Psoas muscle (tissue), 8 donors: ENCODE results near the gene OR9A2. TPM values are rescaled to one million over a fixed set of nuclear protein-coding genes. Genes with fewer than 3 reads are reported as not detected.

Experiments used
- ATAC-seq, 4 donors: fragments of 200-7000 bp; cut with Tn5 transposase; one replicate each; pipeline ENCODE4 v1.9.1; 2020; ENCODE audit warnings: moderate library complexity in 3 of 4, mild to moderate bottlenecking in 2 of 4
- DNase-seq, 2 donors: peaks; one replicate each; pipeline ENCODE4 v3.0.0-alpha.2; 2020
- H3K27ac ChIP-seq: fragments of 200-600 bp; one replicate; pipeline ENCODE4 v1.8.0; 2022
- H3K27me3 ChIP-seq, 3 donors: fragments of 200-600 bp in 1 of 3; one replicate each; pipeline versions ENCODE4 v1.6.1 to v1.8.0; 2013 to 2022; ENCODE audit warnings: low read length in 2 of 3, mild to moderate bottlenecking in 2 of 3, moderate library complexity in 1 of 3; ENCODE audit not compliant: insufficient read depth in 3 of 3
- H3K36me3 ChIP-seq, 2 donors: fragments of 200-600 bp in 1 of 2; one replicate each; pipeline versions ENCODE4 v1.6.1 to v1.8.0; 2013 to 2022; ENCODE audit warnings: low read depth in 1 of 2, mild to moderate bottlenecking in 1 of 2, moderate library complexity in 1 of 2; ENCODE audit not compliant: insufficient read depth in 1 of 2
- H3K4me1 ChIP-seq: fragments of 200-600 bp; one replicate; pipeline ENCODE4 v1.8.0; 2022
- H3K4me3 ChIP-seq: fragments of 200-600 bp; one replicate; pipeline ENCODE4 v1.8.0; 2022; ENCODE audit warnings: mild to moderate bottlenecking
- H3K9me3 ChIP-seq: fragments of 200-600 bp; one replicate; pipeline ENCODE4 v1.8.0; 2022
- CTCF ChIP-seq: fragments of 200-600 bp; IDR thresholded peaks from one replicate; pipeline ENCODE4 v1.8.0; 2022; ENCODE audit warnings: antibody characterized with exemption
- WGBS, 3 donors: extraction: QIAGEN DNeasy Blood & Tissue Kit; methylation state at CpG; one replicate each; pipeline versions ENCODE4 v1.1.6 to v1.1.7; 2013; 5-methylcytosine and 5-hydroxymethylcytosine counted together
- intact Hi-C, 2 donors: fragments of 100-400 bp; cut with DNase I; formaldehyde crosslinking; loops; one replicate each; pipeline versions ENCODE4 v1.11.0 to v1.14.2; 2022
- polyA plus RNA-seq, 3 donors: library from polyadenylated mRNA; stranded (reverse); fragments of 200-250 nt; gene quantifications; one replicate each; pipeline ENCODE4 v1.2.3, GENCODE V29; 2013
- total RNA-seq, 4 donors: library from RNA; stranded (reverse); fragmentation: NEBNext Ultra II Directional in 2 of 4; extraction: Animal tissue kit (Norgen Biotek cat#: 25700) in 2 of 4; gene quantifications; one replicate each; pipeline versions ENCODE4 v1.2.1 to v1.2.4, GENCODE V29; 2021 to 2023
- donor health status: healthy with polysubstance abuse.
- donor health status: DM: no; HTN: no; CAD: no; lungs with moderate emphysema.
- donor health status: Bipolar disorder and iron deficiency.
- donor health status: healthy.
- donor health status: DM: yes; HTN: yes; CAD: no.
- donor health status: DM: no; HTN: no; CAD: no.
- donor health status: DM: no; HTN: no; CAD: no.
- donor health status: DM: yes; HTN: yes; CAD: no.

Gene OR9A2
- total and polyA plus RNA-seq, 7 donors, result not detected

GRCh38 chr7:143012409-143012808 lies 14.5 kb downstream of the OR9A2 start:
- Histone ChIP-seq H3K4me1 (peaks cover 2% of the 10 kb centered on the region), H3K9me3 (no peaks in the 10 kb centered on the region), H3K36me3 (no peaks in the 10 kb centered on the region), H3K27ac (no peak overlapping the region), H3K27me3 (no peaks in the 10 kb centered on the region), H3K4me3 (no peak overlapping the region)
- 88 to 91% (median 88%) methylated on average over 4 of the region's 4 CpGs for WGBS, 3 donors
- TF ChIP-seq CTCF, result no peak
- ATAC-seq, result no peak
- intact Hi-C loops, result no loop called here
- DNase-seq, result no peak

- no peak for ATAC-seq
- WGBS, 3 donors, result 44 to 66% (median 53%) methylated on average over 7 of the region's 7 CpGs
- no peak for DNase-seq
These were observed 14.9 kb downstream of the OR9A2 start for GRCh38 chr7:143012001-143012400.

GRCh38 chr7:143008007-143008901 lies 18.7 kb downstream of the OR9A2 start:
- Histone ChIP-seq H3K4me1 (no peaks in the 10 kb centered on the region), H3K9me3 (no peaks in the 10 kb centered on the region), H3K36me3 (no peaks in the 10 kb centered on the region), H3K27ac (no peak overlapping the region), H3K27me3 (no peaks in the 10 kb centered on the region), H3K4me3 (no peak overlapping the region)
- WGBS, 3 donors, result 41 to 44% (median 43%) methylated on average over 24 of the region's 24 CpGs
- DNase-seq (peak; percentile 74 to 87), ATAC-seq (peak; percentile 88 to 95 (median 88))
- intact Hi-C loops, result loop anchor here (1.0 to 10.0 kb wide), 3 partner anchors 204 to 403 kb away; no protein-coding TSS in a partner anchor
- TF ChIP-seq CTCF, result peak; percentile 97

More at GRCh38 chr7:143012001-143012400, 14.9 kb downstream of the OR9A2 start:
- Histone ChIP-seq H3K9me3 (no peaks in the 10 kb centered on the region), H3K4me1 (peaks cover 2% of the 10 kb centered on the region), H3K27me3 (no peaks in the 10 kb centered on the region), H3K4me3 (no peak overlapping the region), H3K36me3 (no peaks in the 10 kb centered on the region), H3K27ac (no peak overlapping the region)
- TF ChIP-seq CTCF, result no peak
- intact Hi-C loops, result no loop called here

- no peak for DNase-seq
- no peak overlapping the region for H3K27ac ChIP-seq
- intact Hi-C loops, result loop anchor here in 1 of 2 donors (10.0 kb wide), 1 partner anchor 401 kb away; no protein-coding TSS in a partner anchor
- no peaks in the 10 kb centered on the region for H3K27me3 ChIP-seq
- TF ChIP-seq CTCF, result no peak
- H3K36me3 ChIP-seq, result no peaks in the 10 kb centered on the region
- no peak for ATAC-seq
- no peak overlapping the region for H3K4me3 ChIP-seq
- H3K4me1 ChIP-seq, result no peaks in the 10 kb centered on the region
- WGBS, 3 donors, result 68 to 72% (median 70%) methylated on average over 6 of the region's 6 CpGs
- no peaks in the 10 kb centered on the region for H3K9me3 ChIP-seq
These were observed 21.2 kb downstream of the OR9A2 start for GRCh38 chr7:143005632-143006260.
